Endothelial cell of umbilical vein (primary cell): ENCODE data around the gene CFL1. TPM values are rescaled to one million over a fixed set of nuclear protein-coding genes. Genes with fewer than 3 reads are reported as not detected.
A peak's percentile ranks its signal among the peaks of the same experiment; 100 is the strongest.

ENCODE experiments used
- BruUV-seq: library from RNA; stranded (reverse); fragments of 400-500 nt; replicated peaks from 2 replicates; lab custom pipeline; 2021; lab: Mats Ljungman, UMichigan
- CTCF ChIA-PET: fragments of 300-600, 350-600 bp; sonication (Branson Sonifier 250); formaldehyde crosslinking; loops from one replicate; lab custom pipeline; 2021; ENCODE audit warnings: antibody characterized with exemption, inconsistent platforms; lab: Charles Lee
- POLR2A ChIA-PET: fragments of 300-600, 350-600 bp; sonication (Branson Sonifier 250); formaldehyde crosslinking; loops from one replicate; lab custom pipeline; 2021; ENCODE audit warnings: antibody characterized with exemption, inconsistent platforms; lab: Charles Lee
- DNase-seq: peaks from one replicate; pipeline ENCODE4 v3.0.0-alpha.2; 2011; ENCODE audit warnings: low read depth, low spot score
- FAIRE-seq: peaks from 2 replicates; lab custom pipeline; 2011; peaks lifted over from hg19 to GRCh38; lab: Jason Lieb, UNC
- H2AFZ ChIP-seq: 2 replicates; pipeline ENCODE4 v1.6.0; 2012; ENCODE audit warnings: low read depth, low read length, control low read depth, inconsistent platforms
- H3K27ac ChIP-seq: 2 replicates; pipeline ENCODE4 v1.5.1; 2011; ENCODE audit warnings: low read depth, mild to moderate bottlenecking, control low read depth, low read length, moderate library complexity; ENCODE audit not compliant: insufficient read depth
- H3K27me3 ChIP-seq, 2 experiments: 2 replicates each; pipeline versions ENCODE4 v1.6.0 to v1.6.1; 2011; ENCODE audit warnings: low read length in 2 of 2, mixed read lengths in 1 of 2; ENCODE audit not compliant: control insufficient read depth in 2 of 2, insufficient read depth in 2 of 2
- H3K36me3 ChIP-seq, 2 experiments: 2 replicates in 1 of 2; 3 replicates in 1 of 2; pipeline ENCODE4 v1.5.1; 2011; ENCODE audit warnings: low read length in 2 of 2, mild to moderate bottlenecking in 1 of 2, moderate library complexity in 1 of 2; ENCODE audit not compliant: control insufficient read depth in 2 of 2, insufficient read depth in 2 of 2; ENCODE audit errors: extremely low read depth in 1 of 2
- H3K4me1 ChIP-seq: 3 replicates; pipeline ENCODE4 v1.5.1; 2011; ENCODE audit warnings: mild to moderate bottlenecking, low read length; ENCODE audit not compliant: control insufficient read depth, insufficient read depth; ENCODE audit errors: extremely low read depth
- H3K4me2 ChIP-seq: 2 replicates; pipeline ENCODE4 v1.6.1; 2011; ENCODE audit warnings: low read length, control low read depth, mixed read lengths; ENCODE audit not compliant: insufficient read depth
- H3K4me3 ChIP-seq, 3 experiments: fragments of 200-600 bp in 1 of 3; sonication (generic), shearing (Covaris generic) in 1 of 3; replicated peaks in 1 of 3; 2 replicates each; pipeline ENCODE4 v1.5.1; 2011 to 2016; ENCODE audit warnings: control low read depth in 3 of 3, low read length in 3 of 3, mild to moderate bottlenecking in 2 of 3, inconsistent platforms in 1 of 3, low read depth in 1 of 3, moderate library complexity in 1 of 3; ENCODE audit not compliant: insufficient read depth in 1 of 3
- H3K79me2 ChIP-seq: 2 replicates; pipeline ENCODE4 v1.6.0; 2012; ENCODE audit warnings: low read length, inconsistent platforms; ENCODE audit not compliant: control insufficient read depth, insufficient read depth
- H3K9ac ChIP-seq: replicated peaks from 2 replicates; pipeline ENCODE3; 2011; ENCODE audit warnings: low read length, control low read depth; ENCODE audit not compliant: insufficient read depth; ENCODE audit errors: extremely low read depth
- H3K9me1 ChIP-seq: replicated peaks from 3 replicates; pipeline ENCODE4 v1.6.0; 2011; ENCODE audit warnings: mild to moderate bottlenecking, low read length; ENCODE audit not compliant: control insufficient read depth, insufficient read depth; ENCODE audit errors: extremely low read depth
- H3K9me3 ChIP-seq: replicated peaks from 2 replicates; pipeline ENCODE4 v1.5.1; 2012; ENCODE audit warnings: low read length, inconsistent platforms; ENCODE audit not compliant: control insufficient read depth, insufficient read depth
- H4K20me1 ChIP-seq: replicated peaks from 2 replicates; pipeline ENCODE3; 2011; ENCODE audit warnings: mild to moderate bottlenecking, low read length; ENCODE audit not compliant: control insufficient read depth, insufficient read depth; ENCODE audit errors: extremely low read depth
- CTCF ChIP-seq, 2 donors: IDR thresholded peaks; 1 replicate in 1 of 2; 2 replicates in 1 of 2; pipeline ENCODE4 v1.5.1; 2011; ENCODE audit warnings: low read length in 2 of 2, mild to moderate bottlenecking in 2 of 2, moderate library complexity in 2 of 2, control low read depth in 1 of 2, inconsistent platforms in 1 of 2, low read depth in 1 of 2; ENCODE audit not compliant: insufficient read depth in 1 of 2; ENCODE audit errors: extremely low read depth in 1 of 2
- EZH2 ChIP-seq: IDR thresholded peaks from 2 replicates; pipeline ENCODE4 v1.6.1; 2012; ENCODE audit warnings: borderline replicate concordance, low read depth, mild to moderate bottlenecking, moderate library complexity, low read length, inconsistent platforms; ENCODE audit not compliant: severe bottlenecking
- FOS ChIP-seq: IDR thresholded peaks from 2 replicates; pipeline ENCODE4 v1.6.1; 2011; ENCODE audit warnings: mild to moderate bottlenecking, low read length, moderate library complexity, borderline replicate concordance; ENCODE audit not compliant: insufficient read depth
- GATA2 ChIP-seq: IDR thresholded peaks from 2 replicates; pipeline ENCODE4 v1.7.0; 2011; ENCODE audit warnings: low read depth, mild to moderate bottlenecking, moderate library complexity, mixed read lengths, low read length; ENCODE audit not compliant: insufficient read length, insufficient read depth
- JUN ChIP-seq: IDR thresholded peaks from 2 replicates; pipeline ENCODE4 v1.6.1; 2011; ENCODE audit warnings: borderline replicate concordance, low read depth; ENCODE audit not compliant: insufficient read length, insufficient read depth
- MAX ChIP-seq: IDR thresholded peaks from 2 replicates; pipeline ENCODE4 v1.6.1; 2011; ENCODE audit not compliant: insufficient read depth, insufficient read length
- MYC ChIP-seq: IDR thresholded peaks from one replicate; pipeline ENCODE4 v1.6.1; 2011; ENCODE audit warnings: mild to moderate bottlenecking, low read depth, low read length
- POLR2A ChIP-seq: IDR thresholded peaks from 2 replicates; pipeline ENCODE4 v1.6.1; 2012; ENCODE audit warnings: low read depth, mild to moderate bottlenecking, control low read depth, low read length
- POLR2AphosphoS5 ChIP-seq: IDR thresholded peaks from 2 replicates; pipeline ENCODE4 v1.6.1; 2012; ENCODE audit warnings: low read depth, mild to moderate bottlenecking, control low read depth, low read length, moderate library complexity; ENCODE audit not compliant: insufficient read depth
- dilution Hi-C: fragments of 300-500 bp; cut with MboI; formaldehyde crosslinking; loops from one replicate; pipeline ENCODE4 v1.15.0; 2019; ENCODE audit warnings: low sequenced_read_pairs; ENCODE audit not compliant: extremely low pct_ligation_motif_present
- intact Hi-C: fragments of 100-400 bp; cut with micrococcal nuclease; formaldehyde crosslinking; loops from one replicate; pipeline ENCODE4 v1.10.0; 2022
- polyA plus RNA-seq, 4 experiments: library from polyadenylated mRNA; depleted of rRNA in 3 of 4; stranded (reverse) in 3 of 4; unstranded in 1 of 4; fragments of >200 nt; gene quantifications; 2 replicates each; pipeline versions ENCODE4 v1.2.1 to v1.2.3, GENCODE V29; 2011 to 2012; ENCODE audit warnings: missing spikeins in 1 of 4
- total RNA-seq: library from RNA; stranded (reverse); gene quantifications from 2 replicates; pipeline ENCODE4 v1.2.3, GENCODE V29; 2021

CFL1 gene
- total and polyA plus RNA-seq, 2 donors (not counting 3 experiments of a cell fraction or from before 2014, with no cell fraction given) = 1,844 to 2,403 TPM

- Histone ChIP-seq H3K9ac (peak overlapping the region; percentile 62), H3K4me3 (peak overlapping the region in 2 of 3 experiments; percentile 24 to 30), H3K27ac (peak overlapping the region; percentile 99), H3K9me1 (no peaks in the 10 kb centered on the region), H3K27me3 (no peaks in the 10 kb centered on the region), H4K20me1 (no peaks in the 10 kb centered on the region), H3K36me3 (peaks cover 5 to 8% of the 10 kb centered on the region in 2 experiments), H3K9me3 (no peaks in the 10 kb centered on the region), H3K4me1 (peaks cover 72% of the 10 kb centered on the region), H3K4me2 (peak overlapping the region; percentile 68), H3K79me2 (peaks cover 80% of the 10 kb centered on the region), H2AFZ (no peak overlapping the region)
- ChIA-PET CTCF (interaction anchor here (1.0 to 3.1 kb wide), 6 partner anchors 9 to 128 kb away, joined by 3 to 21 read pairs (median 4); no protein-coding TSS in a partner anchor), POLR2A (interaction anchor here (0.7 to 2.3 kb wide), 3 partner anchors 22 to 45 kb away, joined by 3 to 7 read pairs (median 5); no protein-coding TSS in a partner anchor)
- intact Hi-C loops (no loop called here), dilution Hi-C loops (no loop called here)
- FAIRE-seq (peak; percentile 90), DNase-seq (peak; percentile 52)
- BruUV-seq = TSS peak; percentile 7
- no peak for TF ChIP-seq CTCF (IDR thresholded peaks at IDR 0.05; ENCODE audit: extremely low read depth in 1 of 2, insufficient read depth in 1 of 2, low read depth in 1 of 2, low read length in 2 of 2)
- TF ChIP-seq JUN = no peak
- no peak for TF ChIP-seq MYC
- TF ChIP-seq EZH2 = no peak
- TF ChIP-seq FOS = peak; percentile 22
- no peak for TF ChIP-seq MAX
- peak; percentile 91 for TF ChIP-seq POLR2A
- TF ChIP-seq POLR2AphosphoS5 = peak; percentile 83
- no peak for TF ChIP-seq GATA2
Observed at GRCh38 chr11:65894034-65894591, 36.1 kb upstream of the CFL1 start.
